Measurements from ENCODE around the gene SNX11. TPM values are rescaled to one million over a fixed set of nuclear protein-coding genes. Genes with fewer than 3 reads are reported as not detected.

Gene SNX11
- total RNA-seq, 1 donor from 2014 or later = 24.7 TPM

GRCh38 chr17:48104440-48104839 lies 3.1 kb upstream of the SNX11 start:
- peak; percentile 14 for DNase-seq (ENCODE audit: low spot score)
- peaks cover 37% of the 10 kb centered on the region for H3K4me1 Mint-ChIP-seq (ENCODE audit: low read depth)
- H3K36me3 Mint-ChIP-seq (ENCODE audit: low read depth) = no peaks in the 10 kb centered on the region
- no peak for TF ChIP-seq CTCF (IDR thresholded peaks at IDR 0.05)
- no peaks in the 10 kb centered on the region for H3K9me3 Mint-ChIP-seq (ENCODE audit: low read depth)
- no peak overlapping the region for H3K27ac Mint-ChIP-seq (ENCODE audit: unreplicated experiment)
- no peaks in the 10 kb centered on the region for H3K27me3 Mint-ChIP-seq (ENCODE audit: low read depth)
- no peak overlapping the region for H3K4me3 Mint-ChIP-seq (ENCODE audit: unreplicated experiment)

GRCh38 chr17:48106802-48107136 lies 797 bp upstream of the SNX11 start:
- Mint-ChIP-seq H3K4me1 (ENCODE audit: low read depth) (peaks cover 36% of the 10 kb centered on the region), H3K9me3 (ENCODE audit: low read depth) (no peaks in the 10 kb centered on the region), H3K4me3 (ENCODE audit: unreplicated experiment) (peak overlapping the region; percentile 90), H3K27me3 (ENCODE audit: low read depth) (no peaks in the 10 kb centered on the region), H3K27ac (ENCODE audit: unreplicated experiment) (peak overlapping the region; percentile 87), H3K36me3 (ENCODE audit: low read depth) (no peaks in the 10 kb centered on the region)
- DNase-seq (ENCODE audit: low spot score) = peak; percentile 43
- TF ChIP-seq CTCF (IDR thresholded peaks at IDR 0.05) = no peak

- Mint-ChIP-seq H3K27ac (ENCODE audit: unreplicated experiment) (no peak overlapping the region), H3K36me3 (ENCODE audit: low read depth) (peaks cover 6% of the 10 kb centered on the region), H3K4me1 (ENCODE audit: low read depth) (peaks cover 36% of the 10 kb centered on the region), H3K27me3 (ENCODE audit: low read depth) (no peaks in the 10 kb centered on the region), H3K4me3 (ENCODE audit: unreplicated experiment) (no peak overlapping the region), H3K9me3 (ENCODE audit: low read depth) (no peaks in the 10 kb centered on the region)
- TF ChIP-seq CTCF (IDR thresholded peaks at IDR 0.05) = no peak
- peak; percentile 28 for DNase-seq (ENCODE audit: low spot score)
These were observed 3.2 kb downstream of the SNX11 start for GRCh38 chr17:48110761-48111160.

GRCh38 chr17:48111937-48112241 lies 4.3 kb downstream of the SNX11 start:
- Mint-ChIP-seq H3K4me3 (ENCODE audit: unreplicated experiment) (no peak overlapping the region), H3K9me3 (ENCODE audit: low read depth) (no peaks in the 10 kb centered on the region), H3K27ac (ENCODE audit: unreplicated experiment) (no peak overlapping the region), H3K36me3 (ENCODE audit: low read depth) (peaks cover 6% of the 10 kb centered on the region), H3K4me1 (ENCODE audit: low read depth) (peaks cover 33% of the 10 kb centered on the region), H3K27me3 (ENCODE audit: low read depth) (no peaks in the 10 kb centered on the region)
- no peak for TF ChIP-seq CTCF (IDR thresholded peaks at IDR 0.05)
- no peak for DNase-seq (ENCODE audit: low spot score)

GRCh38 chr17:48113201-48113676 lies 5.7 kb downstream of the SNX11 start:
- Mint-ChIP-seq H3K36me3 (ENCODE audit: low read depth) (peaks cover 7% of the 10 kb centered on the region), H3K27ac (ENCODE audit: unreplicated experiment) (peak overlapping the region; percentile 58), H3K9me3 (ENCODE audit: low read depth) (no peaks in the 10 kb centered on the region), H3K4me3 (ENCODE audit: unreplicated experiment) (no peak overlapping the region), H3K4me1 (ENCODE audit: low read depth) (peaks cover 26% of the 10 kb centered on the region), H3K27me3 (ENCODE audit: low read depth) (no peaks in the 10 kb centered on the region)
- TF ChIP-seq CTCF (IDR thresholded peaks at IDR 0.05) = no peak
- no peak for DNase-seq (ENCODE audit: low spot score)

Measured in chondrocyte (in vitro differentiated cells).